Mucosa of rectum (tissue), 2 donors: ENCODE measurements around the gene LRRC73.

Source experiments
- H3K27ac ChIP-seq, 2 donors: one replicate each; pipeline ENCODE4 v1.7.0; 2013; ENCODE audit warnings: inconsistent platforms in 2 of 2, low read depth in 2 of 2, low read length in 2 of 2
- H3K27me3 ChIP-seq, 2 donors: one replicate each; pipeline ENCODE4 v1.7.0; 2013; ENCODE audit warnings: low read length in 2 of 2; ENCODE audit not compliant: control insufficient read depth in 2 of 2, insufficient read depth in 2 of 2
- H3K36me3 ChIP-seq, 2 donors: one replicate each; pipeline ENCODE4 v1.7.0; 2013; ENCODE audit warnings: low read length in 2 of 2; ENCODE audit not compliant: control insufficient read depth in 2 of 2, insufficient read depth in 2 of 2
- H3K4me1 ChIP-seq, 2 donors: one replicate each; pipeline ENCODE4 v1.7.0; 2013; ENCODE audit warnings: low read length in 2 of 2, mild to moderate bottlenecking in 1 of 2; ENCODE audit not compliant: control insufficient read depth in 2 of 2, insufficient read depth in 2 of 2
- H3K4me3 ChIP-seq, 2 donors: one replicate each; pipeline ENCODE4 v1.7.0; 2013; ENCODE audit warnings: low read length in 2 of 2
- H3K9ac ChIP-seq, 2 donors: one replicate each; pipeline ENCODE4 v1.7.0; 2013; ENCODE audit warnings: low read length in 2 of 2, low read depth in 1 of 2, mild to moderate bottlenecking in 1 of 2
- H3K9me3 ChIP-seq, 2 donors: one replicate each; pipeline ENCODE4 v1.7.0; 2013; ENCODE audit warnings: low read length in 2 of 2; ENCODE audit not compliant: control insufficient read depth in 2 of 2
- donor health status: healthy.
- donor health status: Normal muscosa, but diverticular disease.

Gene LRRC73

GRCh38 chr6:43493833-43494232 is 16.3 kb downstream of the LRRC73 start:
- Histone ChIP-seq H3K4me1 (peaks cover 0 to 11% of the 10 kb centered on the region in 2 donors), H3K9ac (no peak overlapping the region), H3K9me3 (no peaks in the 10 kb centered on the region), H3K36me3 (peaks cover 3 to 8% of the 10 kb centered on the region in 2 donors), H3K27ac (no peak overlapping the region), H3K4me3 (no peak overlapping the region), H3K27me3 (no peaks in the 10 kb centered on the region)

GRCh38 chr6:43493230-43493629 is 16.9 kb downstream of the LRRC73 start:
- Histone ChIP-seq H3K9ac (no peak overlapping the region), H3K4me1 (peaks cover 0 to 11% of the 10 kb centered on the region in 2 donors)

GRCh38 chr6:43492673-43493072 is 17.5 kb downstream of the LRRC73 start:
- Histone ChIP-seq H3K27me3 (no peaks in the 10 kb centered on the region), H3K9ac (no peak overlapping the region), H3K36me3 (peaks cover 0 to 2% of the 10 kb centered on the region in 2 donors), H3K27ac (no peak overlapping the region), H3K4me1 (peaks cover 0 to 11% of the 10 kb centered on the region in 2 donors), H3K4me3 (no peak overlapping the region), H3K9me3 (no peaks in the 10 kb centered on the region)

More at GRCh38 chr6:43493230-43493629, 16.9 kb downstream of the LRRC73 start:
- H3K9me3 ChIP-seq: no peaks in the 10 kb centered on the region
- H3K4me3 ChIP-seq: no peak overlapping the region
- no peak overlapping the region for H3K27ac ChIP-seq
- no peaks in the 10 kb centered on the region for H3K27me3 ChIP-seq
- peaks cover 0 to 2% of the 10 kb centered on the region in 2 donors for H3K36me3 ChIP-seq

GRCh38 chr6:43491750-43492661 is 18.1 kb downstream of the LRRC73 start:
- H3K4me1 ChIP-seq: peaks cover 0 to 11% of the 10 kb centered on the region in 2 donors
- peaks cover 0 to 2% of the 10 kb centered on the region in 2 donors for H3K36me3 ChIP-seq
- H3K4me3 ChIP-seq: no peak overlapping the region
- no peaks in the 10 kb centered on the region for H3K9me3 ChIP-seq
- H3K9ac ChIP-seq: no peak overlapping the region
- H3K27ac ChIP-seq: no peak overlapping the region
- no peaks in the 10 kb centered on the region for H3K27me3 ChIP-seq

GRCh38 chr6:43490523-43490939 is 19.6 kb downstream of the LRRC73 start:
- Histone ChIP-seq H3K4me3 (no peak overlapping the region), H3K27me3 (no peaks in the 10 kb centered on the region), H3K27ac (no peak overlapping the region), H3K9me3 (no peaks in the 10 kb centered on the region), H3K36me3 (peaks cover 0 to 2% of the 10 kb centered on the region in 2 donors), H3K4me1 (peaks cover 0 to 9% of the 10 kb centered on the region in 2 donors), H3K9ac (no peak overlapping the region)

- peaks cover 0 to 8% of the 10 kb centered on the region in 2 donors for H3K4me1 ChIP-seq
- peaks cover 0 to 2% of the 10 kb centered on the region in 2 donors for H3K36me3 ChIP-seq
- no peak overlapping the region for H3K4me3 ChIP-seq
- H3K9ac ChIP-seq: no peak overlapping the region
- H3K9me3 ChIP-seq: no peaks in the 10 kb centered on the region
- no peaks in the 10 kb centered on the region for H3K27me3 ChIP-seq
- H3K27ac ChIP-seq: no peak overlapping the region
Observed at GRCh38 chr6:43489277-43490072, 20.7 kb downstream of the LRRC73 start.

GRCh38 chr6:43488667-43489276 is 21.4 kb downstream of the LRRC73 start:
- H3K4me3 ChIP-seq: no peak overlapping the region
- no peaks in the 10 kb centered on the region for H3K9me3 ChIP-seq
- H3K36me3 ChIP-seq: no peaks in the 10 kb centered on the region
- peaks cover 0 to 8% of the 10 kb centered on the region in 2 donors for H3K4me1 ChIP-seq
- no peak overlapping the region for H3K9ac ChIP-seq
- H3K27ac ChIP-seq: no peak overlapping the region
- no peaks in the 10 kb centered on the region for H3K27me3 ChIP-seq

GRCh38 chr6:43481591-43482236 is 28.4 kb downstream of the LRRC73 start:
- Histone ChIP-seq H3K9me3 (no peaks in the 10 kb centered on the region), H3K27ac (no peak overlapping the region), H3K4me3 (no peak overlapping the region), H3K27me3 (no peaks in the 10 kb centered on the region), H3K9ac (no peak overlapping the region), H3K4me1 (peaks cover 8 to 11% of the 10 kb centered on the region in 2 donors), H3K36me3 (no peaks in the 10 kb centered on the region)

GRCh38 chr6:43481075-43481474 is 29.1 kb downstream of the LRRC73 start:
- H3K27me3 ChIP-seq: no peaks in the 10 kb centered on the region
- H3K4me3 ChIP-seq: no peak overlapping the region
- no peak overlapping the region for H3K27ac ChIP-seq
- H3K9me3 ChIP-seq: no peaks in the 10 kb centered on the region
- peaks cover 8 to 11% of the 10 kb centered on the region in 2 donors for H3K4me1 ChIP-seq
- no peak overlapping the region for H3K9ac ChIP-seq
- no peaks in the 10 kb centered on the region for H3K36me3 ChIP-seq
